OCI-LY1 (cell line): ENCODE measurements around the gene RYR3.

Source experiments
- H2AFZ ChIP-seq: fragments of 200-600 bp; sonication (generic), shearing (Covaris generic); 2 replicates; pipeline ENCODE4 v1.6.0; 2014; ENCODE audit warnings: antibody characterized with exemption, mild to moderate bottlenecking, low read length
- H3F3A ChIP-seq: fragments of 200-600 bp; sonication (generic), shearing (Covaris generic); 2 replicates; pipeline ENCODE4 v1.6.0; 2014; ENCODE audit warnings: mild to moderate bottlenecking, antibody characterized with exemption, low read length, moderate library complexity; ENCODE audit not compliant: insufficient read depth
- H3K27ac ChIP-seq: fragments of 200-600 bp; sonication (generic); 2 replicates; pipeline ENCODE4 v1.5.1; 2014; ENCODE audit warnings: low read length, mixed run types, mild to moderate bottlenecking, low read depth; ENCODE audit not compliant: poor library complexity, severe bottlenecking
- H3K27me3 ChIP-seq: fragments of 200-600 bp; sonication (generic); 2 replicates; pipeline ENCODE4 v1.6.0; 2014; ENCODE audit warnings: antibody characterized with exemption, mild to moderate bottlenecking, low read length, moderate library complexity; ENCODE audit not compliant: insufficient read depth
- H3K36me3 ChIP-seq: fragments of 200-600 bp; sonication (generic); 2 replicates; pipeline ENCODE4 v1.6.1; 2014; ENCODE audit warnings: mild to moderate bottlenecking, antibody characterized with exemption, low read length, moderate library complexity, mixed read lengths; ENCODE audit not compliant: insufficient read depth
- H3K4me1 ChIP-seq: fragments of 200-600 bp; sonication (generic); 2 replicates; pipeline ENCODE4 v1.5.1; 2014; ENCODE audit warnings: mild to moderate bottlenecking, low read length, moderate library complexity; ENCODE audit not compliant: insufficient read depth, severe bottlenecking
- H3K4me2 ChIP-seq: fragments of 200-600 bp; sonication (generic), shearing (Covaris generic); 2 replicates; pipeline ENCODE4 v1.6.1; 2014; ENCODE audit warnings: low read length
- H3K4me3 ChIP-seq: fragments of 200-600 bp; sonication (generic); 2 replicates; pipeline ENCODE4 v1.5.1; 2014; ENCODE audit warnings: low read length, low read depth, mild to moderate bottlenecking, mixed read lengths; ENCODE audit not compliant: poor library complexity, severe bottlenecking
- H3K79me2 ChIP-seq: fragments of 200-600 bp; shearing (Covaris generic); 2 replicates; pipeline ENCODE4 v1.6.1; 2016; ENCODE audit warnings: mixed run types, low read length, mixed read lengths; ENCODE audit not compliant: insufficient read depth
- H3K9ac ChIP-seq: fragments of 200-600 bp; sonication (generic), shearing (Covaris generic); 2 replicates; pipeline ENCODE4 v1.6.1; 2014; ENCODE audit warnings: mild to moderate bottlenecking, low read length, mixed read lengths
- H3K9me2 ChIP-seq: fragments of 200-600 bp; sonication (generic), shearing (Covaris generic); 2 replicates; pipeline ENCODE4 v1.6.1; 2014; ENCODE audit warnings: low read depth, mild to moderate bottlenecking, low read length, mixed read lengths
- H3K9me3 ChIP-seq: fragments of 200-600 bp; shearing (Covaris generic); 2 replicates; pipeline ENCODE4 v1.6.1; 2014; ENCODE audit warnings: low read length, mixed read lengths
- H4K20me1 ChIP-seq: fragments of 200-600 bp; sonication (generic), shearing (Covaris generic); 2 replicates; pipeline ENCODE4 v1.6.0; 2016; ENCODE audit warnings: mild to moderate bottlenecking, low read length; ENCODE audit not compliant: insufficient read depth
- CTCF ChIP-seq: fragments of 200-600 bp; sonication (generic), shearing (Covaris generic); IDR thresholded peaks from 2 replicates; pipeline ENCODE4 v1.5.1; 2017; ENCODE audit warnings: mild to moderate bottlenecking, antibody characterized with exemption, low read length, moderate library complexity, mixed read lengths
- EZH2 ChIP-seq: fragments of 200-600 bp; sonication (generic), shearing (Covaris generic); IDR thresholded peaks from 2 replicates; pipeline ENCODE4 v1.8.0; 2017; ENCODE audit warnings: borderline replicate concordance, mixed run types, mild to moderate bottlenecking, antibody characterized with exemption, low read length, moderate library complexity, mixed read lengths

The RYR3 gene

GRCh38 chr15:33822479-33822878 lies 511.7 kb downstream of the RYR3 start:
- no peaks in the 10 kb centered on the region for H3K79me2 ChIP-seq

GRCh38 chr15:33823119-33823518 lies 512.4 kb downstream of the RYR3 start:
- Histone ChIP-seq H3K27ac (no peak overlapping the region), H3K9me2 (no peaks in the 10 kb centered on the region), H3K4me2 (no peak overlapping the region), H3F3A (no peaks in the 10 kb centered on the region), H3K4me1 (no peaks in the 10 kb centered on the region), H3K9me3 (no peaks in the 10 kb centered on the region), H3K79me2 (no peaks in the 10 kb centered on the region), H3K36me3 (no peaks in the 10 kb centered on the region), H3K4me3 (no peak overlapping the region), H3K9ac (no peak overlapping the region), H2AFZ (no peak overlapping the region), H3K27me3 (0 out of 2 replicates have a peak, but pooled peaks cover 4% of the 10 kb centered on the region), H4K20me1 (no peaks in the 10 kb centered on the region)
- TF ChIP-seq CTCF (no peak), EZH2 (no peak)

More at GRCh38 chr15:33822479-33822878, 511.7 kb downstream of the RYR3 start:
- Histone ChIP-seq H3K36me3 (no peaks in the 10 kb centered on the region), H3K9ac (no peak overlapping the region), H3K4me2 (no peak overlapping the region), H3F3A (no peaks in the 10 kb centered on the region), H3K4me1 (no peaks in the 10 kb centered on the region), H2AFZ (no peak overlapping the region), H3K27me3 (0 out of 2 replicates have a peak, but pooled peaks cover 4% of the 10 kb centered on the region), H3K9me2 (no peaks in the 10 kb centered on the region), H3K9me3 (no peaks in the 10 kb centered on the region), H3K4me3 (no peak overlapping the region), H3K27ac (no peak overlapping the region), H4K20me1 (no peaks in the 10 kb centered on the region)
- no peak for TF ChIP-seq EZH2
- TF ChIP-seq CTCF, result no peak

- H3K4me3 ChIP-seq, result no peak overlapping the region
- no peaks in the 10 kb centered on the region for H4K20me1 ChIP-seq
- H3K9me3 ChIP-seq, result no peaks in the 10 kb centered on the region
- H2AFZ ChIP-seq, result no peak overlapping the region
- no peak overlapping the region for H3K27ac ChIP-seq
- H3F3A ChIP-seq, result no peaks in the 10 kb centered on the region
- TF ChIP-seq EZH2, result no peak
- TF ChIP-seq CTCF, result no peak
- H3K79me2 ChIP-seq, result no peaks in the 10 kb centered on the region
- H3K36me3 ChIP-seq, result no peaks in the 10 kb centered on the region
- H3K4me1 ChIP-seq, result no peaks in the 10 kb centered on the region
- no peaks in the 10 kb centered on the region for H3K9me2 ChIP-seq
- no peak overlapping the region for H3K9ac ChIP-seq
- no peaks in the 10 kb centered on the region for H3K27me3 ChIP-seq
- no peak overlapping the region for H3K4me2 ChIP-seq
Observed at GRCh38 chr15:33825453-33825852, 514.7 kb downstream of the RYR3 start.
